ENCODE measurements around the gene PRUNE2. TPM values are rescaled to one million over a fixed set of nuclear protein-coding genes. Genes with fewer than 3 reads are reported as not detected.

Gene PRUNE2
- total and polyA plus RNA-seq, 2 of the 8 experiments (the other 6 are each of a cell fraction or from before 2014, with no cell fraction given), result 5.5 to 13.3 TPM

- no peaks in the 10 kb centered on the region for H4K20me1 ChIP-seq (replicated peaks in 1 of 2; ENCODE audit: control insufficient read depth in 1 of 2, insufficient read depth in 2 of 2, low read length in 2 of 2)
- H3K36me3 ChIP-seq (ENCODE audit: control insufficient read depth in 2 of 4, insufficient read depth in 4 of 4, low read length in 3 of 4), result no peaks in the 10 kb centered on the region
- ChIA-PET POLR2A (ENCODE audit: partially characterized antibody) (no interaction called here), CTCF (ENCODE audit: partially characterized antibody) (interaction anchor here (0.6 to 0.8 kb wide), 2 partner anchors 9 to 309 kb away, joined by 3 read pairs; no protein-coding TSS in a partner anchor)
- H3K23me2 ChIP-seq (ENCODE audit: low read depth, low read length), result no peaks in the 10 kb centered on the region
- no peak overlapping the region for H4K5ac ChIP-seq (ENCODE audit: insufficient read length, low read depth, low read length)
- H3K4me3 ChIP-seq (ENCODE audit: extremely low read depth in 1 of 4, insufficient read depth in 2 of 4, low read depth in 3 of 4, low read length in 4 of 4), result no peak overlapping the region
- H2AK5ac ChIP-seq (ENCODE audit: low read depth, low read length), result no peak overlapping the region
- no peak overlapping the region for H2BK5ac ChIP-seq (ENCODE audit: low read depth, low read length)
- WGBS, 2 experiments (ENCODE audit: extremely low coverage in 1 of 2, insufficient coverage in 1 of 2, insufficient read length in 1 of 2, insufficient replicate concordance in 2 of 2, low coverage in 1 of 2, low lambda C conversion rate in 2 of 2, missing lambda C conversion rate in 1 of 2), result 94% methylated on average over 8 of the region's 8 CpGs; no CpG with 5 or more reads in 1 of the 2 experiments
- H3K27ac ChIP-seq (ENCODE audit: low read depth, low read length), result no peak overlapping the region
- H3K79me1 ChIP-seq (ENCODE audit: low read depth, low read length), result no peaks in the 10 kb centered on the region
- no peaks in the 10 kb centered on the region for H3K27me3 ChIP-seq (replicated peaks in 1 of 4; ENCODE audit: control insufficient read depth in 3 of 4, extremely low read depth in 1 of 4, insufficient read depth in 3 of 4, low read length in 3 of 4)
- no peak overlapping the region for H2BK120ac ChIP-seq (replicated peaks; ENCODE audit: low read depth, low read length)
- H3K14ac ChIP-seq (ENCODE audit: insufficient read length), result no peak overlapping the region
- no peak overlapping the region for H3K56ac ChIP-seq (replicated peaks; ENCODE audit: insufficient read length, low read depth, low read length)
- H4K8ac ChIP-seq (ENCODE audit: extremely low read depth, insufficient read depth, low read length), result no peak overlapping the region
- no peak overlapping the region for H2BK15ac ChIP-seq (ENCODE audit: low read length)
- no peak overlapping the region for H2BK12ac ChIP-seq (ENCODE audit: low read depth, low read length)
- FAIRE-seq (no peak), DNase-seq (ENCODE audit: low read depth in 1 of 2, low spot score in 2 of 2) (no peak)
- H2AFZ ChIP-seq (ENCODE audit: low read length), result no peak overlapping the region
- no peaks in the 10 kb centered on the region for H3K4me1 ChIP-seq (replicated peaks in 1 of 4; ENCODE audit: control insufficient read depth in 3 of 4, insufficient read depth in 4 of 4, low read length in 3 of 4)
- no peak overlapping the region for H3K9ac ChIP-seq (replicated peaks in 1 of 4; ENCODE audit: extremely low read depth in 1 of 4, low read depth in 3 of 4, low read length in 3 of 4)
- no peak overlapping the region for H3K18ac ChIP-seq (ENCODE audit: extremely low read depth, low read length)
- H3K79me2 ChIP-seq (ENCODE audit: control insufficient read depth in 1 of 2, insufficient read depth in 2 of 2, low read length in 2 of 2), result no peaks in the 10 kb centered on the region
- no peak overlapping the region for H4K91ac ChIP-seq (replicated peaks; ENCODE audit: insufficient read length, low read length)
- no peak overlapping the region for H2BK20ac ChIP-seq (ENCODE audit: low read length)
- H3K4ac ChIP-seq (replicated peaks; ENCODE audit: insufficient read length, low read depth, low read length), result no peak overlapping the region
- no peak for TF ChIP-seq CEBPB (IDR thresholded peaks at IDR 0.05; ENCODE audit: low read depth, low read length)
- H3K4me2 ChIP-seq (ENCODE audit: insufficient read depth in 1 of 2, low read depth in 2 of 2, low read length in 2 of 2), result no peak overlapping the region
- no peaks in the 10 kb centered on the region for H3K9me3 ChIP-seq (ENCODE audit: insufficient read depth in 2 of 2, low read depth in 1 of 2, low read length in 1 of 2)
- no peak overlapping the region for H3K23ac ChIP-seq (ENCODE audit: insufficient read length)
Observed at GRCh38 chr9:76729980-76730737, 175.8 kb downstream of the PRUNE2 start.

All from H1 (cell line).